ENCODE measurements around the gene GHR. TPM values are rescaled to one million over a fixed set of nuclear protein-coding genes. Genes with fewer than 3 reads are reported as not detected.

Gene GHR
- polyA plus RNA-seq, 1 donor from 2014 or later: 0.31 TPM

DNA sequence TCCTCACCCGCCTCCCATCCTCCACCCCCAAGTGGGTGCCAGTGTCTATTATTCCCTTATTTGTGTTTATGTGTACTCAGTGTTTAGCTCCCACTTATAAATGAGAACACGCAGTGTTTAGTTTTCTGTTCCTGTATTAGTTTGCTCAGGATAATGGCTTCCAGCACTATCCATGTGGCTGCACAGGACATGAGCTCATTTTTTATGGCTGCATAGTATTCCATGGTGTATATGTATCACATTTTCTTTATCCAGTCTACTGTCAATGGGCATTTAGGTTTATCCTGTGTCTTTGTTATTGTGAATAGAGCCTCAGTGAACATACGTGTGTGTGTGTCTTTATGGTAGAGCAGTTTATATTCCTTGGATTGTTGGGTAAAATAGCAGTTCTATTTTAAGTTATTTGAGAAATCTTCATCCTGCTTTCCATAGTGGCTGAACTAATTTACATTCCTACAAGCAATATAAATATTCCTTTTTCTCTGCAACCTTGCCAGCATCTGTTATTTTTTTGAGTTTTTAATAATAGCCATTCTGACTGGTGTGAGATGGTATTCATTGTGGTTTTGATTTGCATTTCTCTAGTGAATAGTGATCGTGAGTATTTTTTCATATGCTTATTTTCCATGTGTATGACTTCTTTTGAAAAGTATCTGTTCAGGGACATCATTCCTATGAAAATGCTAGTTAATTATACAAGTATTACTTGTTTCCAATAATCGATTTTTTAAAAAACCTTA is 169.3 kb downstream of the GHR start:
- Histone ChIP-seq H3K27me3 (ENCODE audit: insufficient read depth, low read depth, low read length) (no peaks in the 10 kb centered on the region), H3K27ac (ENCODE audit: low read length) (no peak overlapping the region), H3K9me2 (ENCODE audit: insufficient read depth, low read length) (no peaks in the 10 kb centered on the region), H3K79me2 (replicated peaks; ENCODE audit: insufficient read depth, low read length) (no peaks in the 10 kb centered on the region), H3K9me3 (ENCODE audit: low read length) (no peaks in the 10 kb centered on the region), H3F3A (ENCODE audit: insufficient read depth, low read length, poor library complexity, severe bottlenecking) (no peaks in the 10 kb centered on the region), H3K36me3 (ENCODE audit: insufficient read depth, low read length) (no peaks in the 10 kb centered on the region), H4K20me1 (ENCODE audit: insufficient read depth) (no peaks in the 10 kb centered on the region), H3K4me3 (ENCODE audit: low read length) (no peak overlapping the region), H2AFZ (ENCODE audit: low read depth, low read length) (no peak overlapping the region), H3K9ac (ENCODE audit: low read length) (no peak overlapping the region), H3K4me2 (ENCODE audit: low read length) (no peak overlapping the region)
- TF ChIP-seq TAF1 (IDR thresholded peaks at IDR 0.05; ENCODE audit: low read depth): no peak
- TF ChIP-seq RAD21 (conservative IDR thresholded peaks at IDR 0.05): no peak
- no peak for TF ChIP-seq SMC3 (conservative IDR thresholded peaks at IDR 0.05; ENCODE audit: poor library complexity)
- no peak for TF ChIP-seq MXI1 (conservative IDR thresholded peaks at IDR 0.05; ENCODE audit: poor library complexity, severe bottlenecking)
- no peak for TF ChIP-seq POLR2AphosphoS5 (IDR thresholded peaks at IDR 0.05)
- TF ChIP-seq EZH2 (IDR thresholded peaks at IDR 0.05; ENCODE audit: borderline replicate concordance, insufficient read depth, low read length, poor library complexity, severe bottlenecking): no peak
- TF ChIP-seq EP300 (conservative IDR thresholded peaks at IDR 0.05; ENCODE audit: poor library complexity, severe bottlenecking): no peak
- TF ChIP-seq, protein P1, sequence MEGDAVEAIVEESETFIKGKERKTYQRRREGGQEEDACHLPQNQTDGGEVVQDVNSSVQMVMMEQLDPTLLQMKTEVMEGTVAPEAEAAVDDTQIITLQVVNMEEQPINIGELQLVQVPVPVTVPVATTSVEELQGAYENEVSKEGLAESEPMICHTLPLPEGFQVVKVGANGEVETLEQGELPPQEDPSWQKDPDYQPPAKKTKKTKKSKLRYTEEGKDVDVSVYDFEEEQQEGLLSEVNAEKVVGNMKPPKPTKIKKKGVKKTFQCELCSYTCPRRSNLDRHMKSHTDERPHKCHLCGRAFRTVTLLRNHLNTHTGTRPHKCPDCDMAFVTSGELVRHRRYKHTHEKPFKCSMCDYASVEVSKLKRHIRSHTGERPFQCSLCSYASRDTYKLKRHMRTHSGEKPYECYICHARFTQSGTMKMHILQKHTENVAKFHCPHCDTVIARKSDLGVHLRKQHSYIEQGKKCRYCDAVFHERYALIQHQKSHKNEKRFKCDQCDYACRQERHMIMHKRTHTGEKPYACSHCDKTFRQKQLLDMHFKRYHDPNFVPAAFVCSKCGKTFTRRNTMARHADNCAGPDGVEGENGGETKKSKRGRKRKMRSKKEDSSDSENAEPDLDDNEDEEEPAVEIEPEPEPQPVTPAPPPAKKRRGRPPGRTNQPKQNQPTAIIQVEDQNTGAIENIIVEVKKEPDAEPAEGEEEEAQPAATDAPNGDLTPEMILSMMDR (IDR thresholded peaks at IDR 0.05; ENCODE audit: poor library complexity, severe bottlenecking): no peak
- TF ChIP-seq, protein P2, sequence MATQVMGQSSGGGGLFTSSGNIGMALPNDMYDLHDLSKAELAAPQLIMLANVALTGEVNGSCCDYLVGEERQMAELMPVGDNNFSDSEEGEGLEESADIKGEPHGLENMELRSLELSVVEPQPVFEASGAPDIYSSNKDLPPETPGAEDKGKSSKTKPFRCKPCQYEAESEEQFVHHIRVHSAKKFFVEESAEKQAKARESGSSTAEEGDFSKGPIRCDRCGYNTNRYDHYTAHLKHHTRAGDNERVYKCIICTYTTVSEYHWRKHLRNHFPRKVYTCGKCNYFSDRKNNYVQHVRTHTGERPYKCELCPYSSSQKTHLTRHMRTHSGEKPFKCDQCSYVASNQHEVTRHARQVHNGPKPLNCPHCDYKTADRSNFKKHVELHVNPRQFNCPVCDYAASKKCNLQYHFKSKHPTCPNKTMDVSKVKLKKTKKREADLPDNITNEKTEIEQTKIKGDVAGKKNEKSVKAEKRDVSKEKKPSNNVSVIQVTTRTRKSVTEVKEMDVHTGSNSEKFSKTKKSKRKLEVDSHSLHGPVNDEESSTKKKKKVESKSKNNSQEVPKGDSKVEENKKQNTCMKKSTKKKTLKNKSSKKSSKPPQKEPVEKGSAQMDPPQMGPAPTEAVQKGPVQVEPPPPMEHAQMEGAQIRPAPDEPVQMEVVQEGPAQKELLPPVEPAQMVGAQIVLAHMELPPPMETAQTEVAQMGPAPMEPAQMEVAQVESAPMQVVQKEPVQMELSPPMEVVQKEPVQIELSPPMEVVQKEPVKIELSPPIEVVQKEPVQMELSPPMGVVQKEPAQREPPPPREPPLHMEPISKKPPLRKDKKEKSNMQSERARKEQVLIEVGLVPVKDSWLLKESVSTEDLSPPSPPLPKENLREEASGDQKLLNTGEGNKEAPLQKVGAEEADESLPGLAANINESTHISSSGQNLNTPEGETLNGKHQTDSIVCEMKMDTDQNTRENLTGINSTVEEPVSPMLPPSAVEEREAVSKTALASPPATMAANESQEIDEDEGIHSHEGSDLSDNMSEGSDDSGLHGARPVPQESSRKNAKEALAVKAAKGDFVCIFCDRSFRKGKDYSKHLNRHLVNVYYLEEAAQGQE (IDR thresholded peaks at IDR 0.05; ENCODE audit: borderline replicate concordance): no peak

DNA sequence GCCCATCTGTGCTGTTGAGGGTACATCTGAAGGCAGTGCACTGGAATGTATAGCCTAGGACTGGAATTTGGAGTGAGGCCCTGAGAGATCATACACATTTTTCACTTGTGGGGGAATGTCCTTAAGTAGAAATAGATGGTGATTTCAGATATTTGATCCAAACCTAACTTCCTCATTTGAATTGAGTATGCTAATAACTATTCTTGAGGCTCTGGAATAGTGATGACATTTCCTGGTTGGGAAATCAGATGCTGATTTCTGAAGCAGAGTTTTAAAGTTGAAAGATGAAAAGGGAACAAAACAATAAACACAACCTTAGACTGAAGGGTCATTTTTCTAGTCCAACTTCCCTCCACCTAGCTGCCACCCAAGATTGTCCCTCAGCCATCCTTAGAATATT is 170.4 kb downstream of the GHR start:
- no peaks in the 10 kb centered on the region for H3K9me2 ChIP-seq (ENCODE audit: insufficient read depth, low read length)
- no peak overlapping the region for H3K4me3 ChIP-seq (ENCODE audit: low read length)
- no peak overlapping the region for H3K9ac ChIP-seq (ENCODE audit: low read length)
- H3K4me2 ChIP-seq (ENCODE audit: low read length): no peak overlapping the region
- no peaks in the 10 kb centered on the region for H3K27me3 ChIP-seq (ENCODE audit: insufficient read depth, low read depth, low read length)
- no peaks in the 10 kb centered on the region for H3K36me3 ChIP-seq (ENCODE audit: insufficient read depth, low read length)
- H2AFZ ChIP-seq (ENCODE audit: low read depth, low read length): no peak overlapping the region
- no peaks in the 10 kb centered on the region for H4K20me1 ChIP-seq (ENCODE audit: insufficient read depth)
- H3K9me3 ChIP-seq (ENCODE audit: low read length): no peaks in the 10 kb centered on the region
- H3K79me2 ChIP-seq (replicated peaks; ENCODE audit: insufficient read depth, low read length): no peaks in the 10 kb centered on the region
- H3K27ac ChIP-seq (ENCODE audit: low read length): no peak overlapping the region
- no peaks in the 10 kb centered on the region for H3F3A ChIP-seq (ENCODE audit: insufficient read depth, low read length, poor library complexity, severe bottlenecking)
- TF ChIP-seq, protein P2 (IDR thresholded peaks at IDR 0.05; ENCODE audit: borderline replicate concordance): no peak
- TF ChIP-seq RAD21 (conservative IDR thresholded peaks at IDR 0.05) (no peak), POLR2AphosphoS5 (IDR thresholded peaks at IDR 0.05) (no peak), SMC3 (conservative IDR thresholded peaks at IDR 0.05; ENCODE audit: poor library complexity) (no peak), MXI1 (conservative IDR thresholded peaks at IDR 0.05; ENCODE audit: poor library complexity, severe bottlenecking) (no peak), TAF1 (IDR thresholded peaks at IDR 0.05; ENCODE audit: low read depth) (no peak), EP300 (conservative IDR thresholded peaks at IDR 0.05; ENCODE audit: poor library complexity, severe bottlenecking) (no peak), EZH2 (IDR thresholded peaks at IDR 0.05; ENCODE audit: borderline replicate concordance, insufficient read depth, low read length, poor library complexity, severe bottlenecking) (no peak)
- TF ChIP-seq, protein P1 (IDR thresholded peaks at IDR 0.05; ENCODE audit: poor library complexity, severe bottlenecking): no peak

Measured in neural cell (in vitro differentiated cells).